Thyroid gland (tissue), 4 donors: ENCODE measurements around the gene KRT86.

Experiments
- POLR2A ChIP-seq, 2 donors: fragments of 450-650 bp; IDR thresholded peaks; one replicate each; pipeline ENCODE4 v1.6.1; 2017; ENCODE audit warnings: antibody characterized with exemption in 2 of 2, mild to moderate bottlenecking in 2 of 2, moderate library complexity in 1 of 2
- TF ChIP-seq, protein P1 (sequence below), 6 experiments: fragments of 200-600 bp in 3 of 6; fragments of 450-650 bp in 3 of 6; sonication (generic) in 3 of 6; IDR thresholded peaks; one replicate each; pipeline ENCODE4 v1.5.1; 2016 to 2019; ENCODE audit warnings: antibody characterized with exemption in 6 of 6, mild to moderate bottlenecking in 2 of 6, inconsistent platforms in 1 of 6, moderate library complexity in 1 of 6

DNA sequence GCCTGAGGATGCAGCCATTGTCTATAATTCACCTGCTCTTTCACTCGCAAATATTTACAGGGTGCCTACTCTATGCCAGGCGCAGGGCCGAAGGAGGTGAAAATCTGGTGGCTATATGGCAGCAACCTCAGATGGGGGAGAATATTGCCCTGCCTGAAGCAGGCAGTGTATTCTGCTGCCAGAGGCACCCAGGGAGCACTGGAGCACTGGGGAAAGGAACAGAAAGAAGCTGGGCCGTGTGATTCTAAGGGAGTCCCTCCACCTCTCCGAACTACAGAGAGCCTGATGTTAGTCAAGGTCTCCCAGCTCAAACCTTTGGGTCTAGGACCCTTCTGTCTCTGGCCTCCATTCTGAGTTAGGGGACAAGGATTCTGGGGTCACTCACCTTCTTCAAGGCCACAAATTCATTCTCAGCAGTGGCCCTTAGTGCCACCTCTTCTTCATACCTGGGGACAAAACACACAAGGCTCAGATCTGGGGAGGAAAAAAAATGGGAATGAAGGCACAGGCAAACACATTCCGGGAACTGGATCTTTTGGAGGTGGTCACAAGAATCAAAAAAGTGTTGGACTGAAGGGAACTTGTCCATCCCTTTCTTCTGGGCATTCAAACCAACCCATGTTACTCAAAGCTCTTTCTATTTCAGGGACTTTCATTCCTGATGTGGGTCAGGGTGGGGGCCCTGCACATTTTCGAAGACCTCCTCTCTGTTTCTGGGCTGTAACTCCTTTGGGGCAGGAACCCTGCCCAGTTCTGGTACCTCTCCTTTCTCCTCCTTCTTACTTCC lies 19.3 kb upstream of the KRT86 start:
- TF ChIP-seq POLR2A (IDR thresholded peaks at IDR 0.05): no peak
- TF ChIP-seq, protein P1, sequence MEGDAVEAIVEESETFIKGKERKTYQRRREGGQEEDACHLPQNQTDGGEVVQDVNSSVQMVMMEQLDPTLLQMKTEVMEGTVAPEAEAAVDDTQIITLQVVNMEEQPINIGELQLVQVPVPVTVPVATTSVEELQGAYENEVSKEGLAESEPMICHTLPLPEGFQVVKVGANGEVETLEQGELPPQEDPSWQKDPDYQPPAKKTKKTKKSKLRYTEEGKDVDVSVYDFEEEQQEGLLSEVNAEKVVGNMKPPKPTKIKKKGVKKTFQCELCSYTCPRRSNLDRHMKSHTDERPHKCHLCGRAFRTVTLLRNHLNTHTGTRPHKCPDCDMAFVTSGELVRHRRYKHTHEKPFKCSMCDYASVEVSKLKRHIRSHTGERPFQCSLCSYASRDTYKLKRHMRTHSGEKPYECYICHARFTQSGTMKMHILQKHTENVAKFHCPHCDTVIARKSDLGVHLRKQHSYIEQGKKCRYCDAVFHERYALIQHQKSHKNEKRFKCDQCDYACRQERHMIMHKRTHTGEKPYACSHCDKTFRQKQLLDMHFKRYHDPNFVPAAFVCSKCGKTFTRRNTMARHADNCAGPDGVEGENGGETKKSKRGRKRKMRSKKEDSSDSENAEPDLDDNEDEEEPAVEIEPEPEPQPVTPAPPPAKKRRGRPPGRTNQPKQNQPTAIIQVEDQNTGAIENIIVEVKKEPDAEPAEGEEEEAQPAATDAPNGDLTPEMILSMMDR (IDR thresholded peaks at IDR 0.05): no peak
